HepG2 (cell line): ENCODE data around the gene USP10. TPM values are rescaled to one million over a fixed set of nuclear protein-coding genes. Genes with fewer than 3 reads are reported as not detected.
A peak's percentile ranks its signal among the peaks of the same experiment; 100 is the strongest.

Experiments
- EHMT2 ChIP-seq: fragments of 200-600 bp; sonication (generic); IDR thresholded peaks from 2 replicates; pipeline ENCODE4 v1.7.0; 2017; ENCODE audit warnings: antibody characterized with exemption, low read depth, low read length, borderline replicate concordance
- FOXK1 ChIP-seq: sonication (generic); formaldehyde crosslinking; IDR thresholded peaks from 2 replicates; pipeline ENCODE4 v1.4.0; 2020; ENCODE audit warnings: low read depth, missing genetic modification reagents, borderline replicate concordance
- KDM4B ChIP-seq: sonication (generic); formaldehyde crosslinking; IDR thresholded peaks from 2 replicates; pipeline ENCODE4 v1.4.0; 2020; ENCODE audit warnings: missing genetic modification reagents
- KLF15 ChIP-seq: sonication (generic); formaldehyde crosslinking; IDR thresholded peaks from 2 replicates; pipeline ENCODE4 v1.8.1; 2023; ENCODE audit warnings: borderline replicate concordance, mild to moderate bottlenecking, inconsistent platforms, missing genetic modification reagents, mixed read lengths
- NCOR1 ChIP-seq: fragments of 200-600 bp; sonication (generic); IDR thresholded peaks from 2 replicates; pipeline ENCODE4 v1.7.0; 2017; ENCODE audit warnings: antibody characterized with exemption, low read length, borderline replicate concordance
- NFE2L1 ChIP-seq: sonication (generic); formaldehyde crosslinking; IDR thresholded peaks from 2 replicates; pipeline ENCODE4 v1.4.0; 2020; ENCODE audit warnings: missing genetic modification reagents, mild to moderate bottlenecking, borderline replicate concordance
- NONO ChIP-seq, 2 experiments: fragments of 450-650 bp in 1 of 2; sonication (generic) in 1 of 2; formaldehyde crosslinking in 1 of 2; IDR thresholded peaks in 1 of 2; conservative IDR thresholded peaks in 1 of 2; 2 replicates each; pipeline versions ENCODE4 v1.6.1 to v1.8.0; 2017 to 2022; ENCODE audit warnings: mild to moderate bottlenecking in 1 of 2, missing genetic modification reagents in 1 of 2, moderate library complexity in 1 of 2
- YY1 ChIP-seq: IDR thresholded peaks from 2 replicates; pipeline ENCODE4 v1.6.1; 2011; ENCODE audit warnings: low read length, low read depth, moderate library complexity, mild to moderate bottlenecking; ENCODE audit not compliant: insufficient read depth, insufficient replicate concordance
- ZBTB20 ChIP-seq: sonication (generic); formaldehyde crosslinking; IDR thresholded peaks from 2 replicates; pipeline ENCODE4 v1.8.1; 2023; ENCODE audit warnings: missing genetic modification reagents, low read depth, mild to moderate bottlenecking, borderline replicate concordance
- ZMYM4 ChIP-seq: sonication (generic); formaldehyde crosslinking; IDR thresholded peaks from 2 replicates; pipeline ENCODE4 v1.8.1; 2023; ENCODE audit warnings: mild to moderate bottlenecking, missing genetic modification reagents
- ZNF260 ChIP-seq: sonication (generic); formaldehyde crosslinking; IDR thresholded peaks from 2 replicates; pipeline ENCODE4 v1.4.0; 2020; ENCODE audit warnings: missing genetic modification reagents, low read depth, mild to moderate bottlenecking, borderline replicate concordance
- ZNF331 ChIP-seq: sonication (generic); formaldehyde crosslinking; IDR thresholded peaks from 2 replicates; pipeline ENCODE4 v1.4.0; 2020; ENCODE audit warnings: missing genetic modification reagents
- ZNF75D ChIP-seq: sonication (generic); formaldehyde crosslinking; IDR thresholded peaks from 2 replicates; pipeline ENCODE4 v1.8.1; 2023; ENCODE audit warnings: missing genetic modification reagents, mild to moderate bottlenecking, borderline replicate concordance
- ZNF781 ChIP-seq: sonication (generic); formaldehyde crosslinking; IDR thresholded peaks from 2 replicates; pipeline ENCODE4 v1.5.1; 2020; ENCODE audit warnings: borderline replicate concordance, mild to moderate bottlenecking, missing genetic modification reagents; ENCODE audit errors: not compliant biosample characterization
- polyA plus RNA-seq, 8 experiments: library from polyadenylated mRNA; depleted of rRNA in 3 of 8; stranded (reverse) in 7 of 8; unstranded in 1 of 8; fragments of >200 nt; fragmentation: Illumina TruSeq in 4 of 8; extraction: Trizol in 4 of 8; gene quantifications; 2 replicates each; pipeline versions ENCODE4 v1.2.1 to v1.2.3, GENCODE V29; 2011 to 2016; ENCODE audit warnings: low read depth in 4 of 8, missing spikeins in 1 of 8, mixed read lengths in 1 of 8; ENCODE audit not compliant: insufficient read depth in 1 of 8
- total RNA-seq, 5 experiments: library from RNA; depleted of rRNA; stranded (reverse); fragments of >200 nt; fragmentation: Illumina TruSeq; extraction: Trizol; gene quantifications; 2 replicates each; pipeline ENCODE4 v1.2.3, GENCODE V29; 2016; ENCODE audit warnings: low read depth in 1 of 5
- TF ChIP-seq, protein P1 (sequence below): sonication (generic); formaldehyde crosslinking; IDR thresholded peaks from 2 replicates; pipeline ENCODE4 v1.4.0; 2020; ENCODE audit warnings: missing genetic modification reagents
- TF ChIP-seq, protein P2 (sequence below): IDR thresholded peaks from 2 replicates; pipeline ENCODE4 v1.6.1; 2016; ENCODE audit warnings: missing compliant biosample characterization, missing genetic modification reagents, borderline replicate concordance
- TF ChIP-seq, protein P3 (sequence below), 2 experiments: IDR thresholded peaks; 2 replicates each; pipeline ENCODE4 v1.6.1; 2011 to 2012; ENCODE audit warnings: low read length in 2 of 2, borderline replicate concordance in 1 of 2, low read depth in 1 of 2, mild to moderate bottlenecking in 1 of 2, moderate library complexity in 1 of 2
- TF ChIP-seq, protein P4 (sequence below): sonication (generic); formaldehyde crosslinking; IDR thresholded peaks from 2 replicates; pipeline ENCODE4 v1.8.0; 2022; ENCODE audit warnings: mild to moderate bottlenecking, missing genetic modification reagents; ENCODE audit not compliant: insufficient replicate concordance

Gene USP10
- total and polyA plus RNA-seq, 2 of the 13 experiments (the other 11 are each of a cell fraction or from before 2014, with no cell fraction given): 79.1 to 122 TPM

DNA sequence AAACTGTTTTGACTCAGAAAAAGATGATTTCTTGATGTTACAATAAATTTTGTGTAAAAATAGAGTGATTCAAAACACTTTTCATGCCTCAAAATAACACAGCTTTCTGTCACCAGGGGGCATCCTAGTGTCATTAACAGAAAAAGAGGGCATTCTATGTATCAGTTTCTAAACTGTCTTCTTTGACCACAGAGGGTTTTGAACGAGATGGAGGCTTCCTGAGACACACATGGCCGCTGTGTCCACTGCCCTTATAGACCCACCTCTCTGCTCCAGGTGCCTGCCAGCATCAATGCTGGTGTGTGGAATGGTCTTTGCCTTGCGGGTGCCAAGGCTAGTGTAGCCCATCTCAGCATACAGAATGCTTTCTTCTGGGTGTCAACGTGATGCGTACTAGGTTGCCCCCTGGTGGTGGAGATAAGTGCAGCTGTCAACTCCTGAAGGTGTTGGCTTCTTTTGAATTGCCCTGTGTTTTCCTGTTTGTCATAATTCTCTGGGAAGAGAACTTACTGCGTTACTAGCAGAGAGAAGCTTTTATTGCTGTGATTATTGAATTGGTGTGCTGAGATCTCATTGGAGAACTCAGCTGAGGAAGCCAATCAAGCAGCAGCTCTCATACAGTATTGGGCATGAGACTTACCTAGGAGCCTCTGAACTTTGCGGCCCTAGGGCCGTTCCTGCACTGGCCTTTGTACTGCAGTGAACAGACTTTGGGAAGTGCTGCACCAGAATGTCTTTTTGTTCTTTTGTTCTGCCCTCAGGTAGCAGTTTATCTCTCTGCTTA lies 38.6 kb downstream of the USP10 start (continued):
- TF ChIP-seq ZNF75D: no peak
- TF ChIP-seq, protein P1, sequence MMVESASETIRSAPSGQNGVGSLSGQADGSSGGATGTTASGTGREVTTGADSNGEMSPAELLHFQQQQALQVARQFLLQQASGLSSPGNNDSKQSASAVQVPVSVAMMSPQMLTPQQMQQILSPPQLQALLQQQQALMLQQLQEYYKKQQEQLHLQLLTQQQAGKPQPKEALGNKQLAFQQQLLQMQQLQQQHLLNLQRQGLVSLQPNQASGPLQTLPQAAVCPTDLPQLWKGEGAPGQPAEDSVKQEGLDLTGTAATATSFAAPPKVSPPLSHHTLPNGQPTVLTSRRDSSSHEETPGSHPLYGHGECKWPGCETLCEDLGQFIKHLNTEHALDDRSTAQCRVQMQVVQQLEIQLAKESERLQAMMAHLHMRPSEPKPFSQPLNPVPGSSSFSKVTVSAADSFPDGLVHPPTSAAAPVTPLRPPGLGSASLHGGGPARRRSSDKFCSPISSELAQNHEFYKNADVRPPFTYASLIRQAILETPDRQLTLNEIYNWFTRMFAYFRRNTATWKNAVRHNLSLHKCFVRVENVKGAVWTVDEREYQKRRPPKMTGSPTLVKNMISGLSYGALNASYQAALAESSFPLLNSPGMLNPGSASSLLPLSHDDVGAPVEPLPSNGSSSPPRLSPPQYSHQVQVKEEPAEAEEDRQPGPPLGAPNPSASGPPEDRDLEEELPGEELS: peak; percentile 32; the same call in 1 of the 2 replicates
- TF ChIP-seq KLF15 (CRISPR knock-in tag): no peak
- peak; percentile 36; the same call in 1 of the 2 replicates for TF ChIP-seq FOXK1 (CRISPR knock-in tag)
- TF ChIP-seq ZNF260 (CRISPR knock-in tag): no peak
- TF ChIP-seq ZMYM4 (CRISPR knock-in tag): 0 out of 2 replicates have a peak, but pooled peaks have one; percentile 45
- TF ChIP-seq, protein P2, sequence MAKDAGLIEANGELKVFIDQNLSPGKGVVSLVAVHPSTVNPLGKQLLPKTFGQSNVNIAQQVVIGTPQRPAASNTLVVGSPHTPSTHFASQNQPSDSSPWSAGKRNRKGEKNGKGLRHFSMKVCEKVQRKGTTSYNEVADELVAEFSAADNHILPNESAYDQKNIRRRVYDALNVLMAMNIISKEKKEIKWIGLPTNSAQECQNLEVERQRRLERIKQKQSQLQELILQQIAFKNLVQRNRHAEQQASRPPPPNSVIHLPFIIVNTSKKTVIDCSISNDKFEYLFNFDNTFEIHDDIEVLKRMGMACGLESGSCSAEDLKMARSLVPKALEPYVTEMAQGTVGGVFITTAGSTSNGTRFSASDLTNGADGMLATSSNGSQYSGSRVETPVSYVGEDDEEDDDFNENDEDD: no peak
- peak; percentile 50; the same call in 1 of the 2 replicates for TF ChIP-seq NCOR1
- TF ChIP-seq ZBTB20 (CRISPR knock-in tag): 0 out of 2 replicates have a peak, but pooled peaks have one; percentile 15
- TF ChIP-seq KDM4B (CRISPR knock-in tag): 0 out of 2 replicates have a peak, but pooled peaks have one; percentile 54
- no peak for TF ChIP-seq YY1
- TF ChIP-seq, protein P3, sequence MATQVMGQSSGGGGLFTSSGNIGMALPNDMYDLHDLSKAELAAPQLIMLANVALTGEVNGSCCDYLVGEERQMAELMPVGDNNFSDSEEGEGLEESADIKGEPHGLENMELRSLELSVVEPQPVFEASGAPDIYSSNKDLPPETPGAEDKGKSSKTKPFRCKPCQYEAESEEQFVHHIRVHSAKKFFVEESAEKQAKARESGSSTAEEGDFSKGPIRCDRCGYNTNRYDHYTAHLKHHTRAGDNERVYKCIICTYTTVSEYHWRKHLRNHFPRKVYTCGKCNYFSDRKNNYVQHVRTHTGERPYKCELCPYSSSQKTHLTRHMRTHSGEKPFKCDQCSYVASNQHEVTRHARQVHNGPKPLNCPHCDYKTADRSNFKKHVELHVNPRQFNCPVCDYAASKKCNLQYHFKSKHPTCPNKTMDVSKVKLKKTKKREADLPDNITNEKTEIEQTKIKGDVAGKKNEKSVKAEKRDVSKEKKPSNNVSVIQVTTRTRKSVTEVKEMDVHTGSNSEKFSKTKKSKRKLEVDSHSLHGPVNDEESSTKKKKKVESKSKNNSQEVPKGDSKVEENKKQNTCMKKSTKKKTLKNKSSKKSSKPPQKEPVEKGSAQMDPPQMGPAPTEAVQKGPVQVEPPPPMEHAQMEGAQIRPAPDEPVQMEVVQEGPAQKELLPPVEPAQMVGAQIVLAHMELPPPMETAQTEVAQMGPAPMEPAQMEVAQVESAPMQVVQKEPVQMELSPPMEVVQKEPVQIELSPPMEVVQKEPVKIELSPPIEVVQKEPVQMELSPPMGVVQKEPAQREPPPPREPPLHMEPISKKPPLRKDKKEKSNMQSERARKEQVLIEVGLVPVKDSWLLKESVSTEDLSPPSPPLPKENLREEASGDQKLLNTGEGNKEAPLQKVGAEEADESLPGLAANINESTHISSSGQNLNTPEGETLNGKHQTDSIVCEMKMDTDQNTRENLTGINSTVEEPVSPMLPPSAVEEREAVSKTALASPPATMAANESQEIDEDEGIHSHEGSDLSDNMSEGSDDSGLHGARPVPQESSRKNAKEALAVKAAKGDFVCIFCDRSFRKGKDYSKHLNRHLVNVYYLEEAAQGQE (IDR thresholded peaks at IDR 0.05; ENCODE audit: borderline replicate concordance in 1 of 2, low read depth in 1 of 2, low read length in 2 of 2): no peak
- TF ChIP-seq ZNF781: peak; percentile 43
- TF ChIP-seq, protein P4, sequence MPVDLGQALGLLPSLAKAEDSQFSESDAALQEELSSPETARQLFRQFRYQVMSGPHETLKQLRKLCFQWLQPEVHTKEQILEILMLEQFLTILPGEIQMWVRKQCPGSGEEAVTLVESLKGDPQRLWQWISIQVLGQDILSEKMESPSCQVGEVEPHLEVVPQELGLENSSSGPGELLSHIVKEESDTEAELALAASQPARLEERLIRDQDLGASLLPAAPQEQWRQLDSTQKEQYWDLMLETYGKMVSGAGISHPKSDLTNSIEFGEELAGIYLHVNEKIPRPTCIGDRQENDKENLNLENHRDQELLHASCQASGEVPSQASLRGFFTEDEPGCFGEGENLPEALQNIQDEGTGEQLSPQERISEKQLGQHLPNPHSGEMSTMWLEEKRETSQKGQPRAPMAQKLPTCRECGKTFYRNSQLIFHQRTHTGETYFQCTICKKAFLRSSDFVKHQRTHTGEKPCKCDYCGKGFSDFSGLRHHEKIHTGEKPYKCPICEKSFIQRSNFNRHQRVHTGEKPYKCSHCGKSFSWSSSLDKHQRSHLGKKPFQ: no peak
- TF ChIP-seq NONO (IDR thresholded peaks at IDR 0.05): no peak
- no peak for TF ChIP-seq NONO (CRISPR knock-in tag; conservative IDR thresholded peaks at IDR 0.05)
- TF ChIP-seq EHMT2: no peak
- TF ChIP-seq NFE2L1 (CRISPR knock-in tag): no peak
- 0 out of 2 replicates have a peak, but pooled peaks have one; percentile 22 for TF ChIP-seq ZNF331 (CRISPR knock-in tag)
